Stimulated activated CD8-positive, alpha-beta memory T cell treated with anti-CD3 and anti-CD28 coated beads, Interleukin-7, amount 100 ng/mL, for 24 hours (primary cell): ENCODE data around the gene ADAMTS16.

Experiments used
- DNase-seq: peaks from one replicate; pipeline ENCODE4 v3.0.0-alpha.2; 2020; ENCODE audit warnings: low read depth

ADAMTS16 gene

DNA sequence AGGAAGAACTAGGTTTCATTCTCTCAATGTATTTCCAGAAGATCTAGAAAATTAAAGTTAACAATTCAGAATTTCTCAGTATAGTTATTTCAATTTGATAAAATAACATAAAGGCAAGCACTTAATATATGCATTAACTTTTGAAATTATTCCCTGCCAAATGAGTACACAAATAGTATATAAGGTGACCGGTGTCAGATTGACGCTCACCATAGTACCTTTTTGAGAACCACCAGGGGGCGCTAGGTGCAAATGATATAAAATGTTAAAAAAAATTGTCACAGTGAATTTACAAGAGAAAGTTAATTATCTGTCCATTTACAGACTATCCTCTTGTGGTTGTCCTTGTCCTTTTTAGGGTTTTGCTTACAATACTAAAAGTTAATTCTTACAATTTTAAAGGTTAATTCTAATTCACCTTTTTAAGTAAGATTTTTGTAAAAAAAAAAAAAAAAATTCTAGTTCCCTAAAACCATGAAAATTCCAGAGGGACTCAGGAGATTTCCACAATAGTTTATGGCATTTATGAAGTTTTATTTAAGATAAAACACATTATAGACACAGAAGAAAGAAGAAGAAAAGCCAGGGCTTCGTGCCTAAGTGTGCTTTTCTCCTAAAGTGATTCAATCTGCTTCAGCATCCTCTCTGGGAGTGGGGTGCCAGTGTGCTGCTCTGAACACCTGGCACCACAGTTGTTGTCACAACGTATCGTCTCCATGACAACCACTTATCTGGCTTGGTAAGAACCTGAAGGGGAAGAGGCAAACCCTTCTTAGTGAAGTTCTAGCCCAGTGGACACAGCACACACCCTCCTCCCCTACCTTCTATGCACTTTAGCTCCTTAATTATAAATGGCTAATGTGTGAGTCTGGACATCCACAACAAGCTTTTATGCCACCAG, 1.7 kb downstream of the ADAMTS16 start:
- DNase-seq, result peak; percentile 7

GRCh38 chr5:5144441-5144840, 4.3 kb downstream of the ADAMTS16 start:
- DNase-seq, result no peak

- no peak for DNase-seq
Observed at GRCh38 chr5:5145651-5146529, 5.8 kb downstream of the ADAMTS16 start.

GRCh38 chr5:5146530-5147160, 6.5 kb downstream of the ADAMTS16 start:
- DNase-seq, result no peak

- no peak for DNase-seq
Observed at GRCh38 chr5:5149154-5149553, 9.0 kb downstream of the ADAMTS16 start.

GRCh38 chr5:5150667-5151066, 10.5 kb downstream of the ADAMTS16 start:
- DNase-seq, result no peak

GRCh38 chr5:5154733-5155132, 14.6 kb downstream of the ADAMTS16 start:
- no peak for DNase-seq

DNA sequence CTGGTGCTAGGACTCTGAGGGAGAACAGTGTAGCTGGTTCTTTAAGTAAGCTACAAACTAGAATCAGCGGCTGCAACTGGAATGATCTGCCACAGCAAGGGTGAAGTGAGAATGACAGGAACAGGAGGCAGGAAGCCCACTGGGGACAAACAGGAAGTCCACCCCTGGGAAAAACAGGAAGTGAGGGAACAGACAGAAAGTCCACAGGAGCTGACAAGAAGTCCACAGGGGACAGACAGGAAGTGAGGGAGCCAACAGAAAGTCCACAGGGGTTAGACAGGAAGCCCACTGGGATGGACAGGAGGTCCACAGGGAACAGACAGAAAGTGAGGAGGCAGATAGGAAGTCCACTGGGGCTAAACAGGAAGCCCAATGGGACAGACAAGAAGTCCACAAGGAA, 15.5 kb downstream of the ADAMTS16 start:
- no peak for DNase-seq

- DNase-seq, result no peak
Observed at GRCh38 chr5:5156471-5157082, 16.4 kb downstream of the ADAMTS16 start.

GRCh38 chr5:5158472-5158895, 18.4 kb downstream of the ADAMTS16 start:
- no peak for DNase-seq

GRCh38 chr5:5159282-5160103, 19.4 kb downstream of the ADAMTS16 start:
- DNase-seq, result no peak

GRCh38 chr5:5164163-5164562, 24.0 kb downstream of the ADAMTS16 start:
- no peak for DNase-seq

DNA sequence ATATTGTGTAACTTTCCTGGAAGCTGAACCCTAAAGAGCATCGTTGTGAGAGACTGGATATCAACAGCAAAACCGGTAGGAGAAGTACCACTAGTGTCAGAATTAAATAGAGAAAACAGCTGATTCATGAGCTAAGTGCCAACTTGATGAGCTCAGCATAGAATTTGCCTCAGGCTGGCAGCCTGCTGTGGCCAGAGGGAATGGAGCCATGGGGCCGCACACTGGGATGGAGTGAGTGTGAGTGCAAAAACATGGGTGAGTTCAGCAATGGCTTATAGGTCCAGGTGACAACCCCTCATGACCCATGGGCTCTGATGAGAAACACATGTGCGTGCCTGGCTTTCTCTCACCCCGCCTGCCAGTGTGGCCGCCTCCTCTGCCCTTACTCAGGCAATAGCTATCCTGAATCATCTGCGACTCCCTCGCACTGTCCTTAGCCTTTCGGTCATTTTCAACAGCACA, 25.4 kb downstream of the ADAMTS16 start:
- no peak for DNase-seq

DNA sequence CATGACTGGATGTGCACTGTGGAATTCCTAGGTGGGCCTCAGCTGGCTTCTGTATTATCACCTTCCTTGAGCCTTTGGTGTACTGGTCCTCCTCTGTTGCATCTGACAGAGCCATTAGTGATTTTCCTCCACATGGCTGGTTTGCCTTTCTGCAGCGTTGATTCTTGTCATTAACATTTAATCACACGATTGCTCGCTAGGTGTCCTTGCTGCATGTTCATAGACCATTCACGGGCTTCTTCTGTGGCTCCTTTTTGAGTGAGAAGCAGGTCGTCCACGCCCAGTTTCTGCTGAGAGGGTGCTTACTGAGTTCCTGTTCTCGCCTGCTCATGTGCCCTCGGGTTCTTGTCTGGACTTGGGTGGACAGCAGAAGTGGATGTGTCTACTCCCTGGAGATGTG, 29.3 kb downstream of the ADAMTS16 start:
- DNase-seq, result no peak

GRCh38 chr5:5178136-5178535, 38.0 kb downstream of the ADAMTS16 start:
- no peak for DNase-seq

DNA sequence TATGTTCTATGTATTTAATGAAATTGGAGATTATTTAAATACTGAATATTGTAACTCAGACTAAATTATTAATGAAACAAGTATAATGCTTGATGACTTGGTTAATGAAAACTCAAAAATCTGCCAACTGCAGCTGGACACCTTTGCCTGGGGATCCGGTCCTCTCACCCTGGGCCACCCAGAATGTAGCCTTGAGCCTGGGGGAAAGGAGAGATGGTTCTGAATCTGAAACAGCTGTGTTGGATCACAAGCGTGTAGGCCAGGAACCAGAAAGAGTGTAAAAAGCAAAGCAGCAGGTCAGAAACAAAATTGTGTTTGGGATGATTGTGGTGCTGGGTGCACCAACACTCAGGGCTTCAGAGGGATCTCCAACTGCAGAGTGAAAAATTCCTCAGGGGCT, 38.5 kb downstream of the ADAMTS16 start:
- DNase-seq, result no peak

DNA sequence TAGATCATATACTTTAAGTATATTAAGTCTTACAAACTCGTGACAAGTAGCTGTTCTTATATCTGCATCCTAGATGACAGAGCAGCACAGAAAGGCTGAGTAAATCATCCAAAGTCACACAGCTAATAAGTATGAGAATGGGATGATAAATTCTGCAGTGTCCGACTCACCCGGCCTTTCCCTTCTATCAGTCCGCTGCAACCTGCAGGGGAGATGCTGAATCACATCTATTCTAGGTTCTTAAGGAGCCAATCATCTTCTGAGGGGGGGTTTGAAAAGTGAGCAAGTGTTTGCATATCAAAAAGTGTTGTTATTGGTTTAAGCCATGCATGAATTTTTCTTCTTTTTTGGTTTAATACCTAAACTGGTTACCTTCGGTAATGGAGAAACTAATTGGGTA, 38.9 kb downstream of the ADAMTS16 start:
- no peak for DNase-seq

- DNase-seq, result no peak
Observed at GRCh38 chr5:5179597-5179996, 39.5 kb downstream of the ADAMTS16 start.

DNA sequence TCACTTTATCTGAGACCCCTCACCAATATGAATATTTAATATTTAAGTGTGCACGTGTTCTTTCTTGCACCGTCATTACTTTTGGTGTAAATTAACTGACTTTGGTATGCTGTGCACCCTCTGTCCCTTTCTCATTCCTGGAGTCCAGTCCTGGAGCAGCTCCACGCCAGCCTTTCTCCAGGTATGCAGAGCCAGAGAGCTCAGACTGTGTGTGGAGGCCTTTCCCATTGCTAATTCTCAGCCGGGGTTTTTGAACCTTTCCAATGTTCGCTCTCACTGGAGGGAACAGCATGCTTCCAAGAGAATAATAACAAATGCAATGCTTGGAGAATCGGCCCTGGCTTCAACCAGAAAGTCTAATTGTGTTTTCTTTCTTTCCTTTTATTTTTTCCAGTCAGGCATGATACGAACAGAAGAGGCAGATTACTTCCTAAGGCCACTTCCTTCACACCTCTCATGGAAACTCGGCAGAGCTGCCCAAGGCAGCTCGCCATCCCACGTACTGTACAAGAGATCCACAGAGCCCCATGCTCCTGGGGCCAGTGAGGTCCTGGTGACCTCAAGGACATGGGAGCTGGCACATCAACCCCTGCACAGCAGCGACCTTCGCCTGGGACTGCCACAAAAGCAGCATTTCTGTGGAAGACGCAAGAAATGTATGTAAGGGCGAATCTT, 41.7 kb downstream of the ADAMTS16 start:
- no peak for DNase-seq

GRCh38 chr5:5182508-5183188, 42.5 kb downstream of the ADAMTS16 start:
- no peak for DNase-seq
